K562 (cell line): ENCODE results near the gene GPC2. TPM values are rescaled to one million over a fixed set of nuclear protein-coding genes. Genes with fewer than 3 reads are reported as not detected.
A peak's percentile ranks its signal among the peaks of the same experiment; 100 is the strongest.

Source experiments
- BRD4 ChIP-seq: fragments of 200-600 bp; sonication (generic); IDR thresholded peaks from 2 replicates; pipeline ENCODE4 v1.6.1; 2017; ENCODE audit warnings: inconsistent platforms
- C11orf30 ChIP-seq: fragments of 450-650 bp; IDR thresholded peaks from 2 replicates; pipeline ENCODE4 v1.6.1; 2016; ENCODE audit warnings: low read depth, mild to moderate bottlenecking
- E2F3 ChIP-seq: fragments of 250-450 bp; sonication (Bioruptor Pico); IDR thresholded peaks from 2 replicates; pipeline ENCODE4 v1.4.0; 2020; ENCODE audit warnings: mild to moderate bottlenecking
- ESRRA ChIP-seq: fragments of 450-650 bp; IDR thresholded peaks from 2 replicates; pipeline ENCODE4 v1.6.1; 2014; ENCODE audit warnings: low read depth, mild to moderate bottlenecking, moderate library complexity, borderline replicate concordance
- FOXK2 ChIP-seq, 2 experiments: fragments of 450-650 bp; IDR thresholded peaks in 1 of 2; conservative IDR thresholded peaks in 1 of 2; 2 replicates each; pipeline ENCODE4 v1.6.1; 2016; ENCODE audit warnings: low read depth in 2 of 2, mild to moderate bottlenecking in 1 of 2
- MYC ChIP-seq, 2 experiments: fragments of 250-450 bp in 1 of 2; sonication (Bioruptor Pico) in 1 of 2; IDR thresholded peaks; 2 replicates each; pipeline versions ENCODE4 v1.5.1 to v1.6.1; 2012 to 2021; ENCODE audit warnings: low read depth in 2 of 2, borderline replicate concordance in 1 of 2, improper control_type of control experiment in 1 of 2, low read length in 1 of 2, mild to moderate bottlenecking in 1 of 2, moderate library complexity in 1 of 2
- NCOA2 ChIP-seq, 2 experiments: fragments of 450-650 bp; IDR thresholded peaks; 2 replicates each; pipeline ENCODE4 v1.6.1; 2018; ENCODE audit warnings: mild to moderate bottlenecking in 2 of 2, moderate library complexity in 1 of 2; ENCODE audit not compliant: partially characterized antibody in 2 of 2
- POLR2G ChIP-seq: fragments of 200-400 bp; formaldehyde crosslinking; IDR thresholded peaks from 2 replicates; pipeline ENCODE4 v1.6.1; 2017; ENCODE audit warnings: low read depth, mild to moderate bottlenecking, antibody characterized with exemption, low read length, moderate library complexity
- PTRF ChIP-seq: fragments of 450-650 bp; IDR thresholded peaks from 2 replicates; pipeline ENCODE4 v1.6.1; 2016; ENCODE audit warnings: mild to moderate bottlenecking, missing genetic modification characterization, missing compliant biosample characterization
- RUNX1 ChIP-seq: sonication (generic); IDR thresholded peaks from 2 replicates; pipeline ENCODE4 v1.6.1; 2016; ENCODE audit warnings: antibody characterized with exemption, low read depth
- SAP30 ChIP-seq: fragments of 200-600 bp; sonication (generic); IDR thresholded peaks from 2 replicates; pipeline ENCODE4 v1.6.1; 2012; ENCODE audit warnings: borderline replicate concordance, low read depth, mild to moderate bottlenecking, moderate library complexity, low read length, control low read depth, inconsistent platforms; ENCODE audit not compliant: insufficient read depth, poor library complexity, severe bottlenecking
- TCF3 ChIP-seq: sonication (generic); formaldehyde crosslinking; IDR thresholded peaks from 2 replicates; pipeline ENCODE4 v1.4.0; 2020; ENCODE audit warnings: mild to moderate bottlenecking, missing genetic modification reagents
- ZNF282 ChIP-seq: sonication (generic); formaldehyde crosslinking; IDR thresholded peaks from 2 replicates; pipeline ENCODE4 v1.8.1; 2023; ENCODE audit warnings: missing genetic modification reagents
- polyA plus RNA-seq, 8 experiments: library from polyadenylated mRNA; depleted of rRNA in 4 of 8; stranded (reverse) in 5 of 8; unstranded in 3 of 8; fragments of >200 nt; fragmentation: Nextera tagmentation in 2 of 8; fragmentation: Illumina TruSeq in 1 of 8; extraction: Ambion mirVana in 2 of 8; extraction: Trizol in 1 of 8; gene quantifications; 2 replicates each; pipeline versions ENCODE4 v1.2.1 to v1.2.3, GENCODE V29; 2011 to 2014; ENCODE audit warnings: inconsistent platforms in 1 of 8, missing spikeins in 1 of 8
- total RNA-seq, 7 experiments: library from RNA; depleted of rRNA in 6 of 7; stranded (reverse); fragments of >200 nt in 6 of 7; fragmentation: Illumina TruSeq in 2 of 7; extraction: Trizol in 2 of 7; gene quantifications; 2 replicates each; pipeline versions ENCODE4 v1.2.1 to v1.2.3, GENCODE V29; 2011 to 2021; ENCODE audit warnings: low replicate concordance in 1 of 7
- TF ChIP-seq, protein P1 (sequence below): fragments of 250-450 bp; sonication (Bioruptor Pico); IDR thresholded peaks from 2 replicates; pipeline ENCODE4 v1.4.0; 2020; ENCODE audit warnings: borderline replicate concordance
- TF ChIP-seq, protein P2 (sequence below): fragments of 450-650 bp; IDR thresholded peaks from 2 replicates; pipeline ENCODE4 v1.6.1; 2018; ENCODE audit warnings: mild to moderate bottlenecking, low read depth; ENCODE audit not compliant: partially characterized antibody
- TF ChIP-seq, protein P3 (sequence below): IDR thresholded peaks from 2 replicates; pipeline ENCODE4 v1.6.1; 2012; ENCODE audit warnings: low read depth, low read length, improper control_type of control experiment, borderline replicate concordance
- TF ChIP-seq, protein P4 (sequence below): sonication (generic); formaldehyde crosslinking; IDR thresholded peaks from 2 replicates; pipeline ENCODE4 v1.8.0; 2022; ENCODE audit warnings: missing genetic modification reagents, mild to moderate bottlenecking, moderate library complexity, borderline replicate concordance

The GPC2 gene
- total and polyA plus RNA-seq, 9 of the 15 experiments (the other 6 are each of a cell fraction or from before 2014, with no cell fraction given), result 0.06 to 7.7 (median 1.4) TPM; not detected in 1

DNA sequence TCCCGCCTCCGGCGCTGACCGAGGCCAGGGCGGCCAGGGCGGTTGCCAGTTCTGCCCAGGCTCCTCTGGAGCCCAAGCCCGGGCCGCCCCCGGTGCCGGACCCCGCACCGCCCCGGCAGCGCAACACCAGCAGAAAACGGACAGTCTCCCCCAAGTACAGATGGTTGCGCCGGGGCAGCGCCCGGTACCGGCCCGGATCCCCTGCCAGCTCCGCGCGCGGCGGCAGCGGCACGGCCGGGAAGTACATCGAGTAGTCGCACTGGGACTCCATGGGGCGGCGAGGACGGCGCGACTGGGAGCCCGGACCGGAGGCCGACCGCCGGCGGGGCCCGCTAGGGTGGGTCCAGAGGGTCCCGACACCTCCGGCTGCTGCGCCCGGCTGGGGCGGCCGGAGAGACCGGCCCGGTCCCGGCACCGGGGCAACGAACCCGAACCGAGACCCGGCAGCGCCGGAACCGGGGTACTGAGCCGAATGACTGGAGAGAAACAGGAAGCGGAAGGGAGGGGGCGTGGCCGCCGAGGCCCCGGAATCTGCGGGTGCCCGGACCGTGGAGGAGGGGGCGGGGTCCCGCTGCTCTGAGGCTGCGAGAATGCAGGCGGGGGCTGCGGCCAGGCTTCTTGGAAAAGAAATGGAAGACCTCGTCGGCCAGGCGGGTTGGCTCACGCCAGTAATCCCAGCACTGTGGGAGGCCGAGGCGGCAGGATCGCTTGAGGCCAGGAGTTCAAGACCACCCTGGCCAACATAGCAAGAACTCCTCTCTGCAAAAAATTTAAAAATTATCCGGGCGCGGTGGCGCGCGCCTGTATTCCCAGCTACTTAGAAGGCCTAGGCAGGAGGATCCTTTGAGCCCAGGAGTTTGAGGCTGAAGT is 18.7 kb downstream of the GPC2 start, which contains the start of gene TRAPPC14 (continued):
- TF ChIP-seq NCOA2 (IDR thresholded peaks at IDR 0.05; ENCODE audit: partially characterized antibody in 2 of 2) (no peak), ZNF282 (CRISPR knock-in tag) (no peak), C11orf30 (peak; percentile 45), PTRF (tag) (0 out of 2 replicates have a peak, but pooled peaks have one; percentile 28), POLR2G (peak; percentile 94), FOXK2 (conservative IDR thresholded peaks at IDR 0.05 in 1 of 2, IDR thresholded peaks at IDR 0.05 in 1 of 2; ENCODE audit: low read depth in 2 of 2) (peak in 1 of 2 experiments; percentile 43; a peak in 3 of 4 replicates), TCF3 (CRISPR knock-in tag) (peak; percentile 35; the same call in 1 of the 2 replicates), MYC (IDR thresholded peaks at IDR 0.05; ENCODE audit: low read depth, low read length) (peak; percentile 61), MYC (CRISPR knock-in tag; IDR thresholded peaks at IDR 0.05; ENCODE audit: borderline replicate concordance, low read depth) (no peak), SAP30 (peak; percentile 75), RUNX1 (no peak), ESRRA (peak; percentile 68; the same call in 1 of the 2 replicates), E2F3 (CRISPR knock-in tag) (0 out of 2 replicates have a peak, but pooled peaks have one; percentile 15), BRD4 (no peak)
- TF ChIP-seq, protein P1, sequence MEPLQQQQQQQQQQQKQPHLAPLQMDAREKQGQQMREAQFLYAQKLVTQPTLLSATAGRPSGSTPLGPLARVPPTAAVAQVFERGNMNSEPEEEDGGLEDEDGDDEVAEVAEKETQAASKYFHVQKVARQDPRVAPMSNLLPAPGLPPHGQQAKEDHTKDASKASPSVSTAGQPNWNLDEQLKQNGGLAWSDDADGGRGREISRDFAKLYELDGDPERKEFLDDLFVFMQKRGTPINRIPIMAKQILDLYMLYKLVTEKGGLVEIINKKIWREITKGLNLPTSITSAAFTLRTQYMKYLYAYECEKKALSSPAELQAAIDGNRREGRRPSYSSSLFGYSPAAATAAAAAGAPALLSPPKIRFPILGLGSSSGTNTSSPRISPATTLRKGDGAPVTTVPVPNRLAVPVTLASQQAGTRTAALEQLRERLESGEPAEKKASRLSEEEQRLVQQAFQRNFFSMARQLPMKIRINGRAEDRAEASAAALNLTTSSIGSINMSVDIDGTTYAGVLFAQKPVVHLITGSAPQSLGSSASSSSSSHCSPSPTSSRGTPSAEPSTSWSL (CRISPR knock-in tag), result 0 out of 2 replicates have a peak, but pooled peaks have one; percentile 19
- TF ChIP-seq, protein P2, sequence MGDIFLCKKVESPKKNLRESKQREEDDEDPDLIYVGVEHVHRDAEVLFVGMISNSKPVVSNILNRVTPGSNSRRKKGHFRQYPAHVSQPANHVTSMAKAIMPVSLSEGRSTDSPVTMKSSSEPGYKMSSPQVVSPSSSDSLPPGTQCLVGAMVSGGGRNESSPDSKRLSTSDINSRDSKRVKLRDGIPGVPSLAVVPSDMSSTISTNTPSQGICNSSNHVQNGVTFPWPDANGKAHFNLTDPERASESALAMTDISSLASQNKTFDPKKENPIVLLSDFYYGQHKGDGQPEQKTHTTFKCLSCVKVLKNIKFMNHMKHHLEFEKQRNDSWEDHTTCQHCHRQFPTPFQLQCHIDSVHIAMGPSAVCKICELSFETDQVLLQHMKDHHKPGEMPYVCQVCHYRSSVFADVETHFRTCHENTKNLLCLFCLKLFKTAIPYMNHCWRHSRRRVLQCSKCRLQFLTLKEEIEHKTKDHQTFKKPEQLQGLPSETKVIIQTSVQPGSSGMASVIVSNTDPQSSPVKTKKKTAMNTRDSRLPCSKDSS, result no peak
- TF ChIP-seq, protein P3, sequence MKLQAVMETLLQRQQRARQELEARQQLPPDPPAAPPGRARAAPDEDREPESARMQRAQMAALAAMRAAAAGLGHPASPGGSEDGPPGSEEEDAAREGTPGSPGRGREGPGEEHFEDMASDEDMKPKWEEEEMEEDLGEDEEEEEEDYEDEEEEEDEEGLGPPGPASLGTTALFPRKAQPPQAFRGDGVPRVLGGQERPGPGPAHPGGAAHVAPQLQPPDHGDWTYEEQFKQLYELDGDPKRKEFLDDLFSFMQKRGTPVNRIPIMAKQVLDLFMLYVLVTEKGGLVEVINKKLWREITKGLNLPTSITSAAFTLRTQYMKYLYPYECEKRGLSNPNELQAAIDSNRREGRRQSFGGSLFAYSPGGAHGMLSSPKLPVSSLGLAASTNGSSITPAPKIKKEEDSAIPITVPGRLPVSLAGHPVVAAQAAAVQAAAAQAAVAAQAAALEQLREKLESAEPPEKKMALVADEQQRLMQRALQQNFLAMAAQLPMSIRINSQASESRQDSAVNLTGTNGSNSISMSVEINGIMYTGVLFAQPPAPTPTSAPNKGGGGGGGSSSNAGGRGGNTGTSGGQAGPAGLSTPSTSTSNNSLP, result 0 out of 2 replicates have a peak, but pooled peaks have one; percentile 29
- TF ChIP-seq, protein P4, sequence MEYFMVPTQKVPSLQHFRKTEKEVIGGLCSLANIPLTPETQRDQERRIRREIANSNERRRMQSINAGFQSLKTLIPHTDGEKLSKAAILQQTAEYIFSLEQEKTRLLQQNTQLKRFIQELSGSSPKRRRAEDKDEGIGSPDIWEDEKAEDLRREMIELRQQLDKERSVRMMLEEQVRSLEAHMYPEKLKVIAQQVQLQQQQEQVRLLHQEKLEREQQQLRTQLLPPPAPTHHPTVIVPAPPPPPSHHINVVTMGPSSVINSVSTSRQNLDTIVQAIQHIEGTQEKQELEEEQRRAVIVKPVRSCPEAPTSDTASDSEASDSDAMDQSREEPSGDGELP (CRISPR knock-in tag), result peak; percentile 81
